Uterus (tissue), 4 donors: ENCODE data around the gene POPDC2. TPM values are rescaled to one million over a fixed set of nuclear protein-coding genes. Genes with fewer than 3 reads are reported as not detected.

Source experiments
- DNase-seq, 2 donors: peaks; one replicate each; pipeline ENCODE4 v3.0.0-alpha.2; 2019 to 2020
- H3K27ac ChIP-seq, 2 donors: fragments of 200-600 bp; sonication (generic); 1 replicate in 1 of 2; 2 replicates in 1 of 2; pipeline ENCODE4 v1.5.1; 2016 to 2018
- H3K27me3 ChIP-seq, 2 donors: fragments of 200-600 bp; sonication (generic); one replicate each; pipeline ENCODE4 v1.5.1; 2018 to 2019; ENCODE audit warnings: control low read depth in 1 of 2
- H3K36me3 ChIP-seq, 2 donors: fragments of 200-600 bp; sonication (generic); one replicate each; pipeline ENCODE4 v1.5.1; 2019; ENCODE audit warnings: control low read depth in 1 of 2
- H3K4me1 ChIP-seq, 2 donors: fragments of 200-600 bp; sonication (generic); one replicate each; pipeline ENCODE4 v1.5.1; 2018 to 2019; ENCODE audit warnings: control low read depth in 1 of 2
- H3K4me3 ChIP-seq, 2 donors: fragments of 200-600 bp; sonication (generic); 1 replicate in 1 of 2; 2 replicates in 1 of 2; pipeline ENCODE4 v1.5.1; 2018 to 2019; ENCODE audit warnings: mild to moderate bottlenecking in 1 of 2
- H3K9me3 ChIP-seq, 2 donors: fragments of 200-600 bp; sonication (generic); one replicate each; pipeline ENCODE4 v1.5.1; 2019; ENCODE audit warnings: control low read depth in 1 of 2
- CTCF ChIP-seq, 4 experiments: fragments of 200-600 bp in 2 of 4; fragments of 450-650 bp in 2 of 4; sonication (generic) in 2 of 4; IDR thresholded peaks; one replicate each; pipeline ENCODE4 v1.5.1; 2016 to 2019; ENCODE audit warnings: antibody characterized with exemption in 4 of 4, mild to moderate bottlenecking in 2 of 4, moderate library complexity in 1 of 4
- POLR2A ChIP-seq, 2 donors: fragments of 450-650 bp; IDR thresholded peaks; one replicate each; pipeline ENCODE4 v1.6.1; 2016; ENCODE audit warnings: antibody characterized with exemption in 2 of 2, mild to moderate bottlenecking in 1 of 2, moderate library complexity in 1 of 2
- intact Hi-C: fragments of 100-400 bp; cut with DNase I; formaldehyde crosslinking; loops from one replicate; pipeline ENCODE4 v1.15.1; 2023; ENCODE audit warnings: low total_unique reads
- total RNA-seq, 4 donors: library from RNA; depleted of rRNA in 3 of 4; stranded (reverse); fragments of >200 nt in 3 of 4; gene quantifications; one replicate each; pipeline versions ENCODE4 v1.1.0 to v1.2.4, GENCODE V29; 2014 to 2023
- donor health status: DM: yes; HTN: yes; CAD: no.

The POPDC2 gene
- total RNA-seq, 4 donors from 2014 or later = 4.9 to 35.3 (median 7.9) TPM

DNA sequence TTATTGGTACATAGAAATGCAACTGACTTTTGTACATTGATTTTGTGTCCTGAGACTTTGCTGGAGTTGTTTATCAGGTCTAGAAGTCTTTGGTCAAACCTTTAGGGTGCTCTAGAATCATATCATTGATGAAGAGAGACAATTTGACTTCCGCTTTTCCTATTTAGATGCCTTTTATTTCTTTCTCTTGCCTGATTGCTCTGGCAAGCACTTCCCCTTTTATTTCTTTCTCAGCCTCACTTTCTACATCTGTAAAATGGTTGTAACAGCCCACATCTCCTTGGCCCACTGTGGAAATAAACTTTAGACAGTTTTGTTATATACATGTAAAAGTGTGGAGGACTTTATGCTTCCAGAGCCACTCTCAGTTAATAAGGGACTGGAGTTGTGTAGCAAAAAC lies 48.7 kb downstream of the POPDC2 start:
- DNase-seq = no peak
- no peaks in the 10 kb centered on the region for H3K27me3 ChIP-seq
- H3K27ac ChIP-seq = no peak overlapping the region
- no peaks in the 10 kb centered on the region for H3K36me3 ChIP-seq
- no peaks in the 10 kb centered on the region for H3K9me3 ChIP-seq
- intact Hi-C loops = no loop called here
- no peak for TF ChIP-seq POLR2A (IDR thresholded peaks at IDR 0.05)
- no peak for TF ChIP-seq CTCF (IDR thresholded peaks at IDR 0.05)
- H3K4me1 ChIP-seq = no peaks in the 10 kb centered on the region
- H3K4me3 ChIP-seq = no peak overlapping the region

DNA sequence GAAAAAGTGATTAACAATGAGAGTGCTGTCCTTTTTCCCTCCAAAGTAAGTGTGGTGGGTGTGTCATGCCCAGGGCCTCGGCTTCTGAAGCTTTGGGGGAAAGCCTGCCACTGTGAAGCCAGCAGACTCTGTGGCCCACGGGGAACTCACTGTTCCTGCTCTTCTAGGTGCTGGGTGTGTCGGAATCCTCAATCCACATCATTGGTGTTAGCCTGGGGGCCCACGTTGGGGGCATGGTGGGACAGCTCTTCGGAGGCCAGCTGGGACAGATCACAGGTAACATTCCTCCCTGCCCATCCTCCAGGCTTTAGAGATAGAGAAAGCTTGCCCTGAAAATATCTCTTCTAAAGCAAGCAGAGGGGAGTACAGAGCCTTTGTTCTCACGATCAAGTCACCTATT lies 51.1 kb downstream of the POPDC2 start:
- TF ChIP-seq POLR2A (IDR thresholded peaks at IDR 0.05) = no peak
- no peak for TF ChIP-seq CTCF (IDR thresholded peaks at IDR 0.05)
- no peaks in the 10 kb centered on the region for H3K9me3 ChIP-seq
- H3K4me3 ChIP-seq = no peak overlapping the region
- intact Hi-C loops = no loop called here
- H3K27ac ChIP-seq = no peak overlapping the region
- H3K36me3 ChIP-seq = no peaks in the 10 kb centered on the region
- DNase-seq = no peak
- no peaks in the 10 kb centered on the region for H3K4me1 ChIP-seq
- no peaks in the 10 kb centered on the region for H3K27me3 ChIP-seq

DNA sequence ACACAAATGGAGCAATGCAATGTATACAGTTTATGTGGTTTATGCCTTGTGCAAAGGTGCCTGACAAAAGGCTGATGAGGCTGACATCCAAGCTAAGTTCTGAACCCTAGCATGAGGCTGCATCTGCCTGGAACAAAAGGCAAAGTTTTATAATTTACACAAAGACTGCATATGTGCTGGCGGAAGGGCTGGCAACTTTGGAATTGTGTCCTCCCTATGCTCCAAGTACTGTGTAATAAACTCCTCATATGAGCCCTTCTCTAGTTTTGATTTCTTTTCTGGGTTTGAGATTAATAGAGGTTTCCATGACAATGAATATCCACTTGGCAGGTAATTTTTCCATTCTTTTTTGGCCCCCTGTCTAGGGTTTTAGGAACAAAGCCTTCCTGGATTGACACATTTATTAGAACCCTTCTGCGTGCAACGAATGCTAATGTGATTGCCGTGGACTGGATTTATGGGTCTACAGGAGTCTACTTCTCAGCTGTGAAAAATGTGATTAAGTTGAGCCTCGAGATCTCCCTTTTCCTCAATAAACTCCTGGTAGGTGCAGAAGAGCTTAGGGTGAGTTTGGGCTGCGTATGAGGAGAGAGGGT lies 51.9 kb downstream of the POPDC2 start:
- no peak overlapping the region for H3K4me3 ChIP-seq
- intact Hi-C loops = no loop called here
- TF ChIP-seq POLR2A (IDR thresholded peaks at IDR 0.05) (no peak), CTCF (IDR thresholded peaks at IDR 0.05) (no peak)
- no peak for DNase-seq
- no peak overlapping the region for H3K27ac ChIP-seq
- no peaks in the 10 kb centered on the region for H3K36me3 ChIP-seq
- H3K4me1 ChIP-seq = no peaks in the 10 kb centered on the region
- H3K27me3 ChIP-seq = no peaks in the 10 kb centered on the region
- H3K9me3 ChIP-seq = no peaks in the 10 kb centered on the region

DNA sequence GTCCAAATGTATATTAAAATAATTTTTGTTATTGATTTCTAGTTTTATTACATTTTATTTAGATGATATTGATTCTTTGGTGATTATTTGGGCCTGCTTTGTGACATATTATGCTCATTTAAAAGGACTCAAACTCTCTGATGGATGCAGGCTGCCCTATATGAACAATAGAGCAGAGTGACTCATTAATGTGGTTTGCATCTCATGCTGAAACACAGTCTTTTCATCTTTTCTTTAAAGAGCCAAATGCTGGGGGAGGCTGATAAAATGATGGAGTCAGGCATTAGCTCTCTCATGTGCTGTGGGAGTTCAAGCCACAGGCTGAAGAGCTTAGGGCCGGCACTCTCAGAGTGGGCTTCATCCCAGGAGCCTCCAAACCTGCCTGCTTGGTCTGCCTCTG lies 55.5 kb downstream of the POPDC2 start:
- Histone ChIP-seq H3K27me3 (no peaks in the 10 kb centered on the region), H3K36me3 (no peaks in the 10 kb centered on the region), H3K9me3 (no peaks in the 10 kb centered on the region), H3K27ac (no peak overlapping the region), H3K4me3 (no peak overlapping the region), H3K4me1 (no peaks in the 10 kb centered on the region)
- DNase-seq = no peak
- intact Hi-C loops = no loop called here
- TF ChIP-seq POLR2A (IDR thresholded peaks at IDR 0.05) = no peak
- TF ChIP-seq CTCF (IDR thresholded peaks at IDR 0.05) = no peak

GRCh38 chr3:119602676-119603075 lies 57.7 kb downstream of the POPDC2 start:
- TF ChIP-seq CTCF (IDR thresholded peaks at IDR 0.05) = no peak
- no peak for TF ChIP-seq POLR2A (IDR thresholded peaks at IDR 0.05)
- no peak overlapping the region for H3K4me3 ChIP-seq
- DNase-seq = no peak
- H3K36me3 ChIP-seq = no peaks in the 10 kb centered on the region
- H3K27ac ChIP-seq = no peak overlapping the region
- intact Hi-C loops = no loop called here
- H3K27me3 ChIP-seq = no peaks in the 10 kb centered on the region
- H3K9me3 ChIP-seq = no peaks in the 10 kb centered on the region
- no peaks in the 10 kb centered on the region for H3K4me1 ChIP-seq
